SK-N-SH (cell line): Measurements from ENCODE around the gene TNFRSF19. TPM values are rescaled to one million over a fixed set of nuclear protein-coding genes. Genes with fewer than 3 reads are reported as not detected.

ENCODE experiments used
- CTCF ChIA-PET: fragments of 300-600, 350-600 bp; formaldehyde crosslinking; extraction: SDS; loops from one replicate; lab custom pipeline; 2021; lab: Yijun Ruan, JAX
- POLR2A ChIA-PET: fragments of 350-600 bp; sonication (Branson Sonifier 250); formaldehyde crosslinking; extraction: SDS; loops from one replicate; lab custom pipeline; 2020; ENCODE audit warnings: antibody characterized with exemption, inconsistent platforms; lab: Yijun Ruan, JAX
- DNase-seq: peaks from one replicate; pipeline ENCODE4 v3.0.0; 2012
- H2AFZ ChIP-seq: fragments of 200-600 bp; sonication (generic); 2 replicates; pipeline ENCODE4 v1.8.1; 2016; ENCODE audit warnings: antibody characterized with exemption, mild to moderate bottlenecking, low read depth
- H3F3A ChIP-seq: fragments of 200-600 bp; sonication (generic); replicated peaks from 2 replicates; pipeline ENCODE3; 2016; ENCODE audit warnings: antibody characterized with exemption, mild to moderate bottlenecking; ENCODE audit not compliant: insufficient read depth
- H3K27ac ChIP-seq, 2 experiments: fragments of 200-500 bp in 1 of 2; fragments of 200-600 bp in 1 of 2; sonication (Bioruptor generic) in 1 of 2; sonication (generic), shearing (Covaris generic) in 1 of 2; 2 replicates each; pipeline versions ENCODE4 v1.5.1 to v1.6.1; 2014 to 2016; ENCODE audit warnings: low read depth in 2 of 2, inconsistent platforms in 1 of 2, low read length in 1 of 2, mild to moderate bottlenecking in 1 of 2, mixed read lengths in 1 of 2
- H3K27me3 ChIP-seq: fragments of 200-600 bp; sonication (generic), shearing (Covaris generic); 2 replicates; pipeline ENCODE4 v1.6.1; 2016; ENCODE audit warnings: mixed run types; ENCODE audit not compliant: insufficient read depth
- H3K36me3 ChIP-seq, 2 experiments: fragments of 200-500 bp in 1 of 2; fragments of 200-600 bp in 1 of 2; sonication (Bioruptor generic) in 1 of 2; sonication (generic) in 1 of 2; replicated peaks in 1 of 2; 2 replicates each; pipeline versions ENCODE3 to v1.5.1; 2014 to 2016; ENCODE audit warnings: low read length in 1 of 2, mild to moderate bottlenecking in 1 of 2; ENCODE audit not compliant: insufficient read depth in 2 of 2, control insufficient read depth in 1 of 2
- H3K4me1 ChIP-seq, 2 experiments: fragments of 200-500 bp in 1 of 2; fragments of 200-600 bp in 1 of 2; sonication (Bioruptor generic) in 1 of 2; sonication (generic), shearing (Covaris generic) in 1 of 2; 2 replicates each; pipeline versions ENCODE4 v1.5.1 to v1.6.1; 2014 to 2016; ENCODE audit warnings: low read depth in 1 of 2, low read length in 1 of 2, mixed run types in 1 of 2; ENCODE audit not compliant: insufficient read depth in 2 of 2, control insufficient read depth in 1 of 2
- H3K4me2 ChIP-seq: fragments of 200-600 bp; sonication (generic), shearing (Covaris generic); 2 replicates; pipeline ENCODE4 v1.6.1; 2017; ENCODE audit warnings: mixed run types
- H3K4me3 ChIP-seq, 2 experiments: fragments of 200-500 bp in 1 of 2; fragments of 200-600 bp in 1 of 2; sonication (Bioruptor generic) in 1 of 2; sonication (generic), shearing (Covaris generic) in 1 of 2; 2 replicates each; pipeline versions ENCODE4 v1.5.1 to v1.8.1; 2014 to 2016; ENCODE audit warnings: low read depth in 2 of 2, inconsistent platforms in 1 of 2, low read length in 1 of 2, mild to moderate bottlenecking in 1 of 2, mixed read lengths in 1 of 2, moderate library complexity in 1 of 2
- H3K79me2 ChIP-seq: fragments of 200-600 bp; sonication (generic); 2 replicates; pipeline ENCODE4 v1.8.1; 2017; ENCODE audit warnings: mild to moderate bottlenecking; ENCODE audit not compliant: insufficient read depth
- H3K9ac ChIP-seq: fragments of 200-600 bp; sonication (generic); 2 replicates; pipeline ENCODE4 v1.6.1; 2017; ENCODE audit warnings: mixed run types
- H3K9me2 ChIP-seq: fragments of 200-600 bp; sonication (generic); 2 replicates; pipeline ENCODE4 v1.6.1; 2017; ENCODE audit warnings: mixed run types
- H3K9me3 ChIP-seq: fragments of 200-600 bp; sonication (generic); 2 replicates; pipeline ENCODE4 v1.6.1; 2017; ENCODE audit warnings: mixed run types, mild to moderate bottlenecking, moderate library complexity
- H4K20me1 ChIP-seq: fragments of 200-600 bp; sonication (generic); 2 replicates; pipeline ENCODE4 v1.6.1; 2017; ENCODE audit warnings: mild to moderate bottlenecking, mixed run types; ENCODE audit not compliant: insufficient read depth
- CHD2 ChIP-seq: fragments of 150-350 bp; IDR thresholded peaks from 2 replicates; pipeline ENCODE4 v1.6.1; 2018; ENCODE audit warnings: low read length; ENCODE audit not compliant: partially characterized antibody
- ELF1 ChIP-seq: IDR thresholded peaks from 2 replicates; pipeline ENCODE4 v1.4.0; 2012
- FOXJ3 ChIP-seq: sonication (generic); formaldehyde crosslinking; IDR thresholded peaks from 2 replicates; pipeline ENCODE4 v1.5.1; 2020; ENCODE audit warnings: mild to moderate bottlenecking, missing genetic modification reagents
- GABPA ChIP-seq: IDR thresholded peaks from 2 replicates; pipeline ENCODE4 v1.4.0; 2012; ENCODE audit warnings: low read depth, mild to moderate bottlenecking
- POLR2AphosphoS5 ChIP-seq: IDR thresholded peaks from 2 replicates; pipeline ENCODE4 v1.6.1; 2012; ENCODE audit warnings: low read depth, low read length
- REST ChIP-seq: IDR thresholded peaks from 2 replicates; pipeline ENCODE4 v1.6.1; 2012; ENCODE audit warnings: mild to moderate bottlenecking, low read depth, low read length, moderate library complexity
- SIN3A ChIP-seq: IDR thresholded peaks from 2 replicates; pipeline ENCODE4 v1.6.1; 2012; ENCODE audit warnings: low read depth, mild to moderate bottlenecking, low read length, moderate library complexity, borderline replicate concordance
- SMC3 ChIP-seq: IDR thresholded peaks from 2 replicates; pipeline ENCODE4 v1.6.1; 2012; ENCODE audit warnings: low read depth, low read length, improper control_type of control experiment
- TAF1 ChIP-seq: IDR thresholded peaks from 2 replicates; pipeline ENCODE4 v1.6.1; 2012; ENCODE audit warnings: low read depth, mild to moderate bottlenecking, low read length, moderate library complexity, borderline replicate concordance
- TCF12 ChIP-seq: IDR thresholded peaks from 2 replicates; pipeline ENCODE4 v1.4.0; 2012
- YY1 ChIP-seq: IDR thresholded peaks from 2 replicates; pipeline ENCODE4 v1.4.0; 2012; ENCODE audit warnings: low read depth, mild to moderate bottlenecking
- WGBS: methylation state at CpG from one replicate; pipeline ENCODE4 v1.1.6; 2017; ENCODE audit warnings: low lambda C conversion rate; 5-methylcytosine and 5-hydroxymethylcytosine counted together
- polyA plus RNA-seq, 3 experiments: library from polyadenylated mRNA; depleted of rRNA; stranded (reverse); fragments of >200 nt; gene quantifications; 2 replicates each; pipeline ENCODE4 v1.2.3, GENCODE V29; 2012
- TF ChIP-seq, protein P1 (sequence below): IDR thresholded peaks from 2 replicates; pipeline ENCODE4 v1.4.0; 2012; ENCODE audit warnings: low read depth
- TF ChIP-seq, protein P2 (sequence below): IDR thresholded peaks from 2 replicates; pipeline ENCODE4; 2012

The TNFRSF19 gene
- polyA plus RNA-seq, 1 of the 3 experiments (the other 2 are of a cell fraction): 4.6 TPM

DNA sequence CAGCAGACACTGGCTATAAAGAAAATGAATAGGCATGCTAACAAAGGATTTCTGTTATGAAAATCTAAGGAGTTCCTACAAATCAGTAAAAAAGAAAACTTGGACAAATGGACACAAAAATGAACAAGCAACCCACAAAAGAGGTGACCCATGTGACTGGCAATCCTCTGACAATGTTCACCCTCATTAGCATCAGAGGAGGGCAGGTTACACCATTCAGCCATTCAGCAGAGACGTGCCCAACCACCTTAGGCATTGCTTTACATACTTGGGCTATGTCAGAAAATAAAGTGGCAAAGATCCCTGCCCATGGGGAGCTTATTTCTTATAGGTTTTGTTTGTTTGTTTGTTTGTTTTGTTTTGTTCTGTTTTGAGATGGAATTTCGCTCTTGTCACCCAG, 46.0 kb downstream of the TNFRSF19 start:
- no peak for DNase-seq
- no peak overlapping the region for H3K9ac ChIP-seq
- H3K27ac ChIP-seq: no peak overlapping the region
- no peaks in the 10 kb centered on the region for H3K27me3 ChIP-seq
- H3K79me2 ChIP-seq: no peaks in the 10 kb centered on the region
- no peak overlapping the region for H3K4me3 ChIP-seq
- H2AFZ ChIP-seq: no peak overlapping the region
- ChIA-PET CTCF (no interaction called here), POLR2A (no interaction called here)
- H3K9me3 ChIP-seq: no peaks in the 10 kb centered on the region
- peaks cover 0 to 23% of the 10 kb centered on the region in 2 experiments for H3K36me3 ChIP-seq
- WGBS: 90% methylated on average over 2 of the region's 2 CpGs
- no peaks in the 10 kb centered on the region for H4K20me1 ChIP-seq
- no peak for TF ChIP-seq SMC3
- TF ChIP-seq TAF1: no peak
- TF ChIP-seq GABPA: no peak
- TF ChIP-seq, protein P1, sequence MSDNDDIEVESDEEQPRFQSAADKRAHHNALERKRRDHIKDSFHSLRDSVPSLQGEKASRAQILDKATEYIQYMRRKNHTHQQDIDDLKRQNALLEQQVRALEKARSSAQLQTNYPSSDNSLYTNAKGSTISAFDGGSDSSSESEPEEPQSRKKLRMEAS: no peak
- TF ChIP-seq YY1: no peak
- TF ChIP-seq REST: no peak
- H3F3A ChIP-seq: peaks cover 24% of the 10 kb centered on the region
- no peak overlapping the region for H3K4me2 ChIP-seq
- no peaks in the 10 kb centered on the region for H3K9me2 ChIP-seq
- peaks cover 3 to 20% of the 10 kb centered on the region in 2 experiments for H3K4me1 ChIP-seq

DNA sequence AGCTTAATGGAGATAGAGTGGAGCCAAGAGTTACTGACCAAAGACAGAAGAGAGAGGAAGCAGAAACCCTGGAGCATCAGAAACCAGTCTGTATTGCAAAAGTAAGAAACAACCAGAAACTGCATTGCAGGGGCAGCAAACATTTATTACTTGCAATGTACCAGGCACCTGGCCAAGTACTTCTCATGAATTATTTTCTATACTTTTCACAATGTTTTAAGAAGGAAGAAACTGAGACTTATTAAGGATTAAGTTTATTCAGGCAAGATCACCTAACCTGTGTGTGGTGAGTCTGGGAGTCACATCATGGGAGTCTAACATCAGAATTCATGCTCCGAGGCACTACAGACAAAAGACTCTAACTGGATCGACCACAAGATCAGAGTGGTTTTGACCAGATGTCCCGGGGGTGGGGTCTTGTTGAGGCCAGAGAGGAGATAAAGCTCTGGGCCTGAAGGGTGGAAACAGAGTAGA, 47.4 kb downstream of the TNFRSF19 start:
- Histone ChIP-seq H3K4me2 (peak overlapping the region; percentile 34; the same call in 1 of the 2 replicates), H3K27ac (peak overlapping the region in 1 of 2 experiments; percentile 92; a peak in 3 of 4 replicates), H4K20me1 (no peaks in the 10 kb centered on the region), H3F3A (peaks cover 31% of the 10 kb centered on the region), H3K27me3 (no peaks in the 10 kb centered on the region), H3K36me3 (peaks cover 0 to 16% of the 10 kb centered on the region in 2 experiments), H3K4me3 (no peak overlapping the region), H3K79me2 (no peaks in the 10 kb centered on the region), H3K4me1 (peaks cover 3 to 20% of the 10 kb centered on the region in 2 experiments), H3K9me3 (no peaks in the 10 kb centered on the region), H3K9me2 (no peaks in the 10 kb centered on the region), H3K9ac (peak overlapping the region; percentile 42; the same call in 1 of the 2 replicates), H2AFZ (peak overlapping the region; percentile 64; the same call in 1 of the 2 replicates)
- DNase-seq: no peak
- 61% methylated on average over 3 of the region's 3 CpGs for WGBS
- TF ChIP-seq GABPA (no peak), TCF12 (no peak), YY1 (no peak), POLR2AphosphoS5 (no peak), FOXJ3 (CRISPR knock-in tag) (no peak), ELF1 (no peak), SMC3 (no peak), SIN3A (no peak), CHD2 (no peak)
- TF ChIP-seq, protein P2, sequence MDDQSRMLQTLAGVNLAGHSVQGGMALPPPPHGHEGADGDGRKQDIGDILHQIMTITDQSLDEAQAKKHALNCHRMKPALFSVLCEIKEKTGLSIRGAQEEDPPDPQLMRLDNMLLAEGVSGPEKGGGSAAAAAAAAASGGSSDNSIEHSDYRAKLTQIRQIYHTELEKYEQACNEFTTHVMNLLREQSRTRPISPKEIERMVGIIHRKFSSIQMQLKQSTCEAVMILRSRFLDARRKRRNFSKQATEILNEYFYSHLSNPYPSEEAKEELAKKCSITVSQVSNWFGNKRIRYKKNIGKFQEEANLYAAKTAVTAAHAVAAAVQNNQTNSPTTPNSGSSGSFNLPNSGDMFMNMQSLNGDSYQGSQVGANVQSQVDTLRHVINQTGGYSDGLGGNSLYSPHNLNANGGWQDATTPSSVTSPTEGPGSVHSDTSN: no peak
- CTCF ChIA-PET: no interaction called here
- POLR2A ChIA-PET: no interaction called here
